ENCODE results near the gene PITRM1. TPM values are rescaled to one million over a fixed set of nuclear protein-coding genes. Genes with fewer than 3 reads are reported as not detected.
"Not testable (repeated sequence)": the region's sequence is repeated elsewhere in the genome, so short reads cannot be mapped to it uniquely, and the experiment has no call there.

PITRM1 gene
- total and polyA plus RNA-seq, 11 donors: 65.8 to 128 (median 91.8) TPM

DNA sequence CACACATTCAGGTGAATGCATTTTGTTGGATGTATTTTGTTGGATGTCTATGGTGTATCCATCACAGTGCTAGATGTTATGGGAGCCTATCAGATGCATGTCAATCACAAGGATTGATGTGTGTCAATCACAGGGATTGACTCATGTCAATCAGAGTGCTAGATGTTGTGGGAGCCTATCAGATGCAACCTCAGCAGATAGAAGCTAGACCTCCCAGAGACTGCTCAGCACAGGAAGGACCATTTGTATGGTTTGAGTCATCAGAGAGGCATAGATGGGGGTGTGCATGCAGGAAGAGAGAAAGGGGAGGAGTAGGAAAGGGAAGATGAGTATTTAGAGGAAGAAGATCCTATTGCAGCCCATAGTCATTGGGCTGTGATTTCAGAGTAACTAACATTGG is 48.3 kb upstream of the PITRM1 start:
- intact Hi-C loops (cut with DNase I): no loop called here
- Histone ChIP-seq H3K4me3 (no peak overlapping the region), H3K4me1 (no peaks in the 10 kb centered on the region), H3K9me3 (no peaks in the 10 kb centered on the region), H3K27me3 (no peaks in the 10 kb centered on the region), H3K27ac (no peak overlapping the region), H3K36me3 (no peaks in the 10 kb centered on the region)
- no peak for TF ChIP-seq POLR2A (IDR thresholded peaks at IDR 0.05)
- TF ChIP-seq, protein P1, sequence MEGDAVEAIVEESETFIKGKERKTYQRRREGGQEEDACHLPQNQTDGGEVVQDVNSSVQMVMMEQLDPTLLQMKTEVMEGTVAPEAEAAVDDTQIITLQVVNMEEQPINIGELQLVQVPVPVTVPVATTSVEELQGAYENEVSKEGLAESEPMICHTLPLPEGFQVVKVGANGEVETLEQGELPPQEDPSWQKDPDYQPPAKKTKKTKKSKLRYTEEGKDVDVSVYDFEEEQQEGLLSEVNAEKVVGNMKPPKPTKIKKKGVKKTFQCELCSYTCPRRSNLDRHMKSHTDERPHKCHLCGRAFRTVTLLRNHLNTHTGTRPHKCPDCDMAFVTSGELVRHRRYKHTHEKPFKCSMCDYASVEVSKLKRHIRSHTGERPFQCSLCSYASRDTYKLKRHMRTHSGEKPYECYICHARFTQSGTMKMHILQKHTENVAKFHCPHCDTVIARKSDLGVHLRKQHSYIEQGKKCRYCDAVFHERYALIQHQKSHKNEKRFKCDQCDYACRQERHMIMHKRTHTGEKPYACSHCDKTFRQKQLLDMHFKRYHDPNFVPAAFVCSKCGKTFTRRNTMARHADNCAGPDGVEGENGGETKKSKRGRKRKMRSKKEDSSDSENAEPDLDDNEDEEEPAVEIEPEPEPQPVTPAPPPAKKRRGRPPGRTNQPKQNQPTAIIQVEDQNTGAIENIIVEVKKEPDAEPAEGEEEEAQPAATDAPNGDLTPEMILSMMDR (IDR thresholded peaks at IDR 0.05): no peak
- ATAC-seq (no peak), DNase-seq (no peak)

DNA sequence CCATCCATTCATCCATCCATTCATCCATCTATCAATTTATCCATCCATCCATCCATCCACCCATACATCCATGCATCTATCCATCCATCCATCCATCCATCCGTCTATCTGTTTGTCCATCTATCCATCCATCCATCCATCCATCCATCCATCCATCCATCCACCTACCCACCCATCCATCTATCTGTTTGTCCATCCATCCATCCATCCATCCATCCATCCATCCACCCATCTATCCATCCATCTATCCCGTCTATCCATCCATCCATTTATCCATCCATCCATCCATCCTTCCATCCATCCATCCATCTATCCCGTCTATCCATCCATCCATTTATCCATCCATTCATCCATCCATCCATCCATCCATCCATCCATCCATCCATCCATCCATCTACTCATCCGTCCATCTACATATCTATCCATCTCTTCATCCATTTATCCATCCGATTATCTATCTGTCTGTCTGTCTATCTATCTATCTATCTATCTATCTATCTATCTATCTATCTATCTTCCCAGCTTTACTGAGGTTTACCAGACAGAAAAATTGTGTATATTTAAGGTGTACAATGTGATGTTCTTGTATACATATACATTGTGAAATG is 46.5 kb upstream of the PITRM1 start:
- H3K27me3 ChIP-seq; DNase-seq; ATAC-seq; H3K36me3 ChIP-seq; H3K4me1 ChIP-seq; intact Hi-C loops (cut with DNase I); H3K9me3 ChIP-seq; H3K4me3 ChIP-seq; H3K27ac ChIP-seq: not testable (repeated sequence)
- 94 to 96% (median 95%) methylated on average over 5 of the region's 5 CpGs for WGBS, 4 donors

DNA sequence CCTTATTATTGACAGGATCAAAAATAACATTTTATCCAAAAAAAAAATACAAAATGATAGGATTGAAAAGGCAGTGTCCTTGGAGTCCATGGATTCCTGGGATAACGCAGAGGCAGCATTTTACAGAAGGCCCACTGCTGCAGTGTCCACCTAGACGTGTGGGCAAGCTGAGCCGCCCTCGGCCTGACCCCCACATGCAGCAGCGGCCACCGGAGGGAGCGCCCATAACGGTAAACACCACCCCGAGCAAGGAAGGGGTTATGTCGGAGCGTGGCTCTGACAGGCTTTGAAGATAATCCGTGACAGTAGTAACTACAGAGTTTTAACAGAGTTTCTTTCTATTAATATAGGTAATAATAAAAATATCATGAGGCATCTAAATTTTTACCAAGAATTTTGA is 45.3 kb upstream of the PITRM1 start:
- Histone ChIP-seq H3K4me1 (peaks cover 0 to 3% (median 0%) of the 10 kb centered on the region in 12 donors), H3K4me3 (no peak overlapping the region), H3K27me3 (no peaks in the 10 kb centered on the region), H3K9me3 (no peaks in the 10 kb centered on the region), H3K36me3 (no peaks in the 10 kb centered on the region), H3K27ac (no peak overlapping the region)
- 85 to 92% (median 90%) methylated on average over 12 of the region's 12 CpGs for WGBS, 4 donors
- ATAC-seq (no peak), DNase-seq (no peak)
- intact Hi-C loops (cut with DNase I): no loop called here
- TF ChIP-seq, protein P1 (IDR thresholded peaks at IDR 0.05): no peak
- no peak for TF ChIP-seq POLR2A (IDR thresholded peaks at IDR 0.05)

DNA sequence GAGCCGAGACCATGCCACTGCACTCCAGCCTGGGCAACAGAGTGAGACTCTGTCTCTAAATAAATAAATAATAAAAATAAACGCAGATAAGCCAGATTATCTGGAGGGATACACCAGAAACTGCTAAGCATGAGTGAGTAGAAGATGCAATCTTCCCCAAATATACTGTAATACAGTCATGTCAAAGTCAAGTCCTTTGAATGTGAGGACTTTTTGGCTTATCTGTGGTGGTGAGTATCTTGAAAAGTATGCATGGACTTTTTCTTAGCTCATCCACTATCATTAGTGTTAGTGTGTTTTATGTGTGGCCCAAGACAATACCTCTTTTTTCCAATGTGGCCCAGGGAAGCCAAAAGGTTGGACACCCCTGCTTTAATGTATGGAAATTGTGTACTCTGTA is 44.7 kb upstream of the PITRM1 start:
- Histone ChIP-seq H3K27me3 (no peaks in the 10 kb centered on the region), H3K36me3 (no peaks in the 10 kb centered on the region), H3K27ac (no peak overlapping the region), H3K4me1 (peaks cover 0 to 3% (median 0%) of the 10 kb centered on the region in 12 donors), H3K9me3 (no peaks in the 10 kb centered on the region), H3K4me3 (no peak overlapping the region)
- intact Hi-C loops (cut with DNase I): no loop called here
- DNase-seq: no peak
- 81 to 93% (median 90%) methylated on average over 2 of the region's 2 CpGs for WGBS, 4 donors
- no peak for ATAC-seq
- no peak for TF ChIP-seq POLR2A (IDR thresholded peaks at IDR 0.05)
- TF ChIP-seq, protein P1 (IDR thresholded peaks at IDR 0.05): no peak

DNA sequence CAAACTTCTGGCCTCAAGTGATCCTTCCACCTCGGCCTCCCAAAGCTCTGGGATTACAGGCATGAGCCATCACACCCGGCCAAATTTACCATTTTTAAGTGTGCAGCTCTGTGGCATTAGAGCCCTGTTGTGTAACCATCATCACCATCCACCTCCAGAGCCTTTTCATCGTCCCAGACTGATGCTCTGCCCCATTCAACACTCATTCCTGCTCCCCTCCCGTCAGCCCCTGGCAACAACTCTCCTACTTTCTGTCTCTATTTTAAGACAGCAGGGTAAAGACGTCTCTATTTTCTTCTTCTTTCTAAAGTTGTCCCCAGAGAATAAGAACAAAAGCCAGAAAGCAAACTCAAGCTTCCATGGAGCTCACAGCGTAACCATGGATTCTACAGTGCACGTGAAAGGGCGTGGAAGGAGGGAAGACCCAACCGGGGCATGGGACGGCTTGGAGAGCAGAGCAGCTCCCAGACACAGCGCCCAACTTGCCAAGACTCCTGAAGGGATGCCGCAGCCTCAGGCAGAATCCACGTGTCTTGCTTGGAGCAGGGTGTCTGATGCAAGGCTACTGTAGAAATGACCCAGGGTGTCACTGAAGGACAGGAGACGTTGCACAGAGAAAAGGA is 42.7 kb upstream of the PITRM1 start:
- no peak for ATAC-seq
- Histone ChIP-seq H3K36me3 (no peaks in the 10 kb centered on the region), H3K4me3 (no peak overlapping the region), H3K27me3 (no peaks in the 10 kb centered on the region), H3K27ac (no peak overlapping the region), H3K4me1 (peaks cover 0 to 3% (median 0%) of the 10 kb centered on the region in 12 donors), H3K9me3 (no peaks in the 10 kb centered on the region)
- intact Hi-C loops (cut with DNase I): no loop called here
- WGBS, 4 donors: 74 to 80% (median 80%) methylated on average over 14 of the region's 14 CpGs
- TF ChIP-seq, protein P1 (IDR thresholded peaks at IDR 0.05): no peak
- TF ChIP-seq POLR2A (IDR thresholded peaks at IDR 0.05): no peak
- no peak for DNase-seq

Measured in heart left ventricle (tissue), 16 donors.